Nephron progenitor cell (in vitro differentiated cells): ENCODE measurements around the gene ARHGAP32.
"Not testable (repeated sequence)": the region's sequence is repeated elsewhere in the genome, so short reads cannot be mapped to it uniquely, and the experiment has no call there.

Experiments
- DNase-seq: peaks from one replicate; pipeline ENCODE4 v3.0.0; 2021
- H3K27ac Mint-ChIP-seq: 2 replicates; pipeline ENCODE4 v1.8.0; 2021; ENCODE audit warnings: mild to moderate bottlenecking, moderate library complexity, mixed read lengths
- H3K27me3 Mint-ChIP-seq: 2 replicates; pipeline ENCODE4 v1.8.0; 2021; ENCODE audit warnings: mild to moderate bottlenecking, low read depth, mixed read lengths; ENCODE audit not compliant: poor library complexity
- H3K36me3 Mint-ChIP-seq: 2 replicates; pipeline ENCODE4 v1.8.0; 2021; ENCODE audit warnings: low read depth, mixed read lengths
- H3K4me1 Mint-ChIP-seq: 2 replicates; pipeline ENCODE4 v1.8.0; 2021; ENCODE audit warnings: mixed read lengths
- H3K4me3 Mint-ChIP-seq: 2 replicates; pipeline ENCODE4 v1.8.0; 2021; ENCODE audit warnings: mild to moderate bottlenecking, moderate library complexity, mixed read lengths
- H3K9me3 Mint-ChIP-seq: 2 replicates; pipeline ENCODE4 v1.8.0; 2021; ENCODE audit warnings: mild to moderate bottlenecking, moderate library complexity, mixed read lengths
- CTCF ChIP-seq: fragments of 200-600 bp; sonication (generic); IDR thresholded peaks from 2 replicates; pipeline ENCODE4 v1.5.0; 2021; ENCODE audit warnings: antibody characterized with exemption

Gene ARHGAP32

GRCh38 chr11:128924510-128925249 lies 267.4 kb downstream of the ARHGAP32 start:
- Mint-ChIP-seq H3K9me3 (peaks cover 10% of the 10 kb centered on the region), H3K36me3 (no peaks in the 10 kb centered on the region), H3K4me1 (peaks cover 82% of the 10 kb centered on the region), H3K27ac (peak overlapping the region; percentile 95), H3K27me3 (peaks cover 44% of the 10 kb centered on the region), H3K4me3 (no peak overlapping the region)
- no peak for TF ChIP-seq CTCF
- peak; percentile 49 for DNase-seq

GRCh38 chr11:128924104-128924503 lies 268.0 kb downstream of the ARHGAP32 start:
- Mint-ChIP-seq H3K27ac (peak overlapping the region; percentile 95), H3K9me3 (peaks cover 10% of the 10 kb centered on the region), H3K4me3 (no peak overlapping the region), H3K36me3 (no peaks in the 10 kb centered on the region), H3K27me3 (peaks cover 38% of the 10 kb centered on the region), H3K4me1 (peaks cover 81% of the 10 kb centered on the region)
- no peak for TF ChIP-seq CTCF
- DNase-seq = peak; percentile 29

GRCh38 chr11:128921793-128922192 lies 270.3 kb downstream of the ARHGAP32 start:
- DNase-seq = no peak
- Mint-ChIP-seq H3K9me3 (peaks cover 10% of the 10 kb centered on the region), H3K36me3 (no peaks in the 10 kb centered on the region), H3K27ac (no peak overlapping the region), H3K4me1 (peaks cover 79% of the 10 kb centered on the region), H3K27me3 (peaks cover 23% of the 10 kb centered on the region), H3K4me3 (no peak overlapping the region)
- TF ChIP-seq CTCF = no peak

- Mint-ChIP-seq H3K27ac (no peak overlapping the region), H3K27me3 (peaks cover 15% of the 10 kb centered on the region), H3K4me1 (peaks cover 75% of the 10 kb centered on the region), H3K36me3 (no peaks in the 10 kb centered on the region), H3K9me3 (peaks cover 10% of the 10 kb centered on the region), H3K4me3 (no peak overlapping the region)
- no peak for DNase-seq
- TF ChIP-seq CTCF = no peak
These were observed 271.5 kb downstream of the ARHGAP32 start for GRCh38 chr11:128920666-128921065.

- not testable (repeated sequence) for DNase-seq, H3K36me3 Mint-ChIP-seq, H3K9me3 Mint-ChIP-seq, H3K27ac Mint-ChIP-seq, H3K4me3 Mint-ChIP-seq
- Mint-ChIP-seq H3K27me3 (peaks cover 14% of the 10 kb centered on the region), H3K4me1 (peaks cover 75% of the 10 kb centered on the region)
These were observed 272.5 kb downstream of the ARHGAP32 start for GRCh38 chr11:128919635-128920034.

- Mint-ChIP-seq H3K4me3 (no peak overlapping the region), H3K27me3 (peaks cover 11% of the 10 kb centered on the region), H3K27ac (no peak overlapping the region), H3K4me1 (peaks cover 74% of the 10 kb centered on the region), H3K36me3 (no peaks in the 10 kb centered on the region), H3K9me3 (peaks cover 10% of the 10 kb centered on the region)
- no peak for TF ChIP-seq CTCF
- no peak for DNase-seq
These were observed 272.9 kb downstream of the ARHGAP32 start for GRCh38 chr11:128919216-128919615.
